Measurements from ENCODE around the gene RTL10. TPM values are rescaled to one million over a fixed set of nuclear protein-coding genes. Genes with fewer than 3 reads are reported as not detected.
"Not testable (repeated sequence)": the region's sequence is repeated elsewhere in the genome, so short reads cannot be mapped to it uniquely, and the experiment has no call there.

Gene RTL10
- total RNA-seq, 1 donor from 2014 or later = 9.4 TPM

DNA sequence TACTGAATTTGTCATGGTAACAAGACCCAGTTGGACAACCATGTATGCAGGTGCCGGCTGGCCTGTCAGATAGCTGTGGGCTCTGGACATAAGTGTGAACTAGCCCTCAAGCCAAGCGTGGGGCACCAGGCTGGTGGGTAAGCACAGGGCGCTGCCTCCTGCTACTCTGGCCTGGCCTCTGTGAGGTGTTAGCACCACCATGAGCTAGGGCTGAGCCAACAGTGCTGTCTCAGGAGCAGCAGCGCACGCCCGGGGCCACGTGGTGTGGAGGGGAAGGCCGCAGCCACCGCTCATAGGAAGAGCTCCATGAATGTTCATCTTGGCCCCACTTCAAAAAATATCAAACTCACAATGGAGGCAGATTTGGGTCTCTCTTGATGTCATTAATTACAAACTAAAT is 35.3 kb upstream of the RTL10 start:
- ATAC-seq (no peak), DNase-seq (ENCODE audit: low spot score) (no peak)

DNA sequence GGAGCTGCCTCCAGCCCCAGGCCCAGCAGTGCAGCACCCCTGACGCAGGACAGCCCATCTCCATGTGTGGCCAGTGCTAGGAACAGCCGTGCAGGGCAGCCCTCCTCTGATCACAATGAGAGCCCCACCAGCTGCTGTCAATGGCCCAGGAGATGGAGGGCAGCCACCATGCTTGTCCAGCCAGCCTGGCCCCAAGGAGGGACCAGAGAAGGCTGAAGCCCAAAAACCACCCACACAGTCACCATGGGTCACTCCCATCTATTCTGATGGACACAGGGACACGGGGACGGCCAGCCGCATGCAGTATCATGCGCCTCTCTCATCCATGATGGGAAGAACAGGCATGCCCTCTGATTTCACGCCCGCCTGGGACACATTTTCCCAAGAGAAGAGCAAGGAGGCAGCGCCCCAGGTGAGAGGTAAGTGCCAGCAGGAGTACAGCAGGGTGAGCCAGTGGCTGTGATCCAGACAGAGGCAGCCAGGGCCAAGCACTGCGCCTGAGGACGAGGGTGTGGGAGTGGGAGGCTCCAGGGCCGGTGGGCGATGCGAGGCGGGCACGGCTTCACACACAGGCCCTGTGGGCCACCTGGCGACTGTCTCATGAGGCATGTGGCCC is 33.6 kb upstream of the RTL10 start:
- no peak for ATAC-seq
- DNase-seq (ENCODE audit: low spot score) = no peak

DNA sequence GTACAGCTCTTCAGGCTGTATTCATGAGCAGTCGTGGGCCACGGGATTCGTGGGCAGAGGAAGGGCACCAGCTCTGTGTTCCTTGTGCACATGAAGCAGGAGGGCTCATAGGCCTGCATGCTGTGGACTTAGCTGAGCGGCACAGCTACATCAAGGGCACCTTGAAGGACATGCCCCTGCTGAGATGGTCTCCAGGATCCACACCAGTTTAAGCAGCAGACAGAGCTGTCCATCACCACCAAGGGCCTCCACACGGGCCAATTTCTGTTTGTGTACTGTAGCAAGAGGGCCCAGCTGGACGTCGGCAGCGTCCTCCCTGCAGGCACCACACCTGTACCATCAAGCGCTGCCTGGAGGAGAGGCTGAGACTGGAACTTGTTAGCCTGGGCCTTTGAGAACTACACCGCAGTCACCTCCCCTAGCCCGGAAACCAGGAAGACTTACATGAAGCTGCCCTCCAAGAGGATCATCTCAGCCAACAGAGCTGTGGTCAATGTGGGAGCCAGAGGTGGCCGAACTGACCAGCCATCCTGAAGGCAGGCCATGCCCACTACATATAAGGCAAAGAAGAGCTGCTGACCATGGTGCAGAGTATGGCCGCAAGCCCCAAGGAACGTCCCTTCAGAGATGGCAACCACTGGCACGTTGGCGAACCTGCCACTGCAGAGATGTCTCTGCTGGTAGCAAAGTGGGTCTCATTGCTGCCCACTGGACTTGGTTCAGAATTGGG is 32.7 kb upstream of the RTL10 start:
- ATAC-seq (no peak), DNase-seq (ENCODE audit: low spot score) (no peak)

DNA sequence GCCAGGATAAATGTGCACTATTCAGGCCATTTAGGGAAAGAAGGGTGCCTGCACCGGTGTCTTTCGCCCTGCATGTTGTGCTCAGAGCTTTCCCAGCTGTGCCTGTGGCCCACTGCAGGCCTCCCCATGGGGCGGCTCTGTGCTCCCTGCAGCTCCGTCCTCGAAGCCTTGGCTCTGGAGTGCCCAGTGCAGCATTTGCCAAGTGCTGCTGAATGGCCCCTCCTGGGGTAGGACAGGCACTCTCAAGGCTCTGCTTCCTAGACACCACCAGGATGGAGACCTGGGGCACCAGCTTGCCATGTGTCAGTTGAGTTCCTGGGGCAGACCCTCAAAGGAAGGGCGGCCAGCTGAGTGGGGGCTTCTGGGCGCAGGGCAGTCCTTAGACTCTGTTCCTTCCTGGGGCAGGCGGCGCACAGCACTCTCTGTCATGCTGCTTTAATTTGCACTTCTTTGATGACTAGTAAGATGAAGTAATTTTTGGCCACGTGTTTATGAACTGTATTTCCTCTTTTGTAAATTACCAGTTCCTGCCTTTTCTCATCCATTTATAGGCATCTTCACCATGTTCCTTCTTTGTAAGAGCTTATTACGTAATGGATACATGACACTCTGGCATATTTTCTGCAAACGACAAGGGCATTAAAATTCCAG is 32.1 kb upstream of the RTL10 start:
- ATAC-seq (peak; percentile 9), DNase-seq (ENCODE audit: low spot score) (no peak)

DNA sequence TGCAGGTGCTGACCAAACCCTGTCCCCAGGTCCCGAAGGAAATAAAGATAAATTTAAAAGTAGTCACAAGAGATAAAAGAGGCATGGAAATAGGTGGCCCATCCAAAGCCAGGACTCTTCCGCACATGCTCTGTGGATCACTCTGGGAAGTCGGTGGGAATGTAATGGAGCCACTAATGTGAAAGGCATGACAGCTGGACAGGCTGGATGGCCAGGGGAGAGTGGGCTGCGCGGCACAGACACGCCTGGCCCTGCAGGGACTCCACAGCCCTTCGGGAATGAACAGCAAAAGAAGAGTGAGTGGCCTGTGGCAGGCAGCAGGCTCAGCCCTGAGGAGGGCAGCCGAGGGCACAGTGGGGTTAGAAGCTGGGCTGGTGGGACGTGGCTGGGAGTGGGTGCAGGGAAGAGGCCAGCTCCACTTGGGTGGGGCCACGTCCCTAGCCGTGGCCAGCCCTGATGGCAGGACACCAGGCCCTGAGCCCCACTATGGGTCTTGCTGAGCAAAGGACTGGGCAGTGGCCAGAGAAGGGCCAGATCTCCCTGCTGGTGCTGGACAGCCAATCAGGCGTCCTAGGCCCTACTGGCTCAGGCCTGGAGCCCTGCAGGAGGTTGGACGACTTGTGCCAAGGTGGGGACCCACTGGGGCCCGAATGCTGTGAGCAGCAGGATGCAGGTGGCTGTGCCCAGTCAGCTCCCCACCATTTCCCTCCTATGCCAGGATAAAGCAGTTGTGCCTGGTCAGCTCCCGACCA is 31.3 kb upstream of the RTL10 start:
- no peak for ATAC-seq
- DNase-seq (ENCODE audit: low spot score) = no peak

DNA sequence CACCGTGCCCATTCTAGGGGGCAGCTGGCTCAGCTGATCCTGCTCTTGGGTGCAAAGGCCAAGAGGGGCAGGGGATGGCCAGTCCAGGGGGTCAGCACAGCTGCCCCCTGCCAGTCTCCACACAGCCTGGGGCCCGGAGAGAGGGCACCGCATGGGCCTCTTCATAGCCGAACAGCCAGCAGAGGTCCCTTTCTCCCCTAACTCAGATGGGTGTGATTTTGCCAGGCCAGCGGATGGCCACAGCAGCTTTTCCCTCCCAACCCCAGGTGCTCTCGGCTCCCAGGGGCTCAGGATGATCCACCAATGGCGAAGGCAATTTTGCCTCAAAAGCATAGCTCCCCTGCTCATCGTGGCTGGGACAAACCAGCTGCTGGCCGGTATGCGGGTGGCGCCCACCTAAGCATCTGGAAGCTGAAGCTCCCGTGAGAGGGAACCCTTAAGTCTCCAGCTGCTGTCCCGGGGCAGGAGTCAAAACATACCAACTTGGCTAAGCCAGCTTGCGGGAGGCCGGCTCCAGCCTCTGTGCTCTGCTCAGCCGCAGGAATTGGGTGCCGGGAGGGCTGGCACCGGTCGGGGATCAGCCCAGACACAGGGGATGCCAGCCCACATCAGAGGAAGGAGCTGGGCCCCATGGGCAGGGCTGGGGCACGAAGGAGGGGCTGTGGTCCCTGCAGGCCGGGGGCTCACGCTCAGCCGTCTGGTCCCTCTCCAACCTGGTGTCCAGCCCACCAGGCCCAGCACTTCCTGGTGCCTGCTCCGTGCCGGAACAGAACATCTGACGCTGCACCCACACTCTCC is 30.5 kb upstream of the RTL10 start:
- DNase-seq (ENCODE audit: low spot score) = no peak

DNA sequence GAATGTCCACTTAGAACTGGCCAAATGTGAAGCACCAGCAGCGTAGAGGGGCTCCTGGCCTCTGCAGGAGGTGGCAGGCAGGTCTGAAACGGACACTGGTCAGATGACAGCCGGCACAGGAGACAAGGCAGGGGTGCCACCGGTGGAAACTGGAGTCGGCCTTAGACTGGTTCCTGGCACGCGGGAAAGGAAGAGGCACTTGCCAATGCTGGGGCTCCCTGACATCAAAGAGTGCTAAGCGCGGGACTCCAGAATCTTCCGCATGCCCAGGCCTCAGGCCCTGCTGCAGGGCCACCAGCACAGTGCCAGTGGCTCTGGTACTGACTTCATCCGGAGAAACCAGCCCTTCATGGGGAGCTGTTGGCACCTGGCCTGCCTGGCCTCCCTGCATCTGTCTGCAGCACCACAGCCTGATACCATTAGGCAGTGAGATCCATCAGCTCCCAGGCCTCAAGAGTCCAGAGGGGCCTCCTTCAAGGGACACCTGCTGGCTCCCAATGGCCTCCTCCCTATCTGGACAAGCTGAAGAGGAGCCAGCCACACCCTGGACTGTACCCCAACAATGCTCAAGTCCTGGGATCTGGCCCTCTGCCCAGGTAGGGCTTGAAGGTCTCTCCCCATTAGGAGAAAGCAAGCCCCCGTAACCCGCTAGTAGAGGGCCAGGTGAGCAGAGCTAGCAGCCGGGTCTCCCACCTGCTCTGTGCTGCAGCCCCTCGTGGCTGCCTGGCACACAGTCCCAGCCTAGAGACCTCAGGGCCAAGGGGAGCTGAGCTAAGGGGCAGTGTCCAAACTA is 29.7 kb upstream of the RTL10 start:
- ATAC-seq = no peak
- DNase-seq (ENCODE audit: low spot score) = no peak

More for the DNA sequence above, 30.5 kb upstream of the RTL10 start:
- ATAC-seq = no peak

DNA sequence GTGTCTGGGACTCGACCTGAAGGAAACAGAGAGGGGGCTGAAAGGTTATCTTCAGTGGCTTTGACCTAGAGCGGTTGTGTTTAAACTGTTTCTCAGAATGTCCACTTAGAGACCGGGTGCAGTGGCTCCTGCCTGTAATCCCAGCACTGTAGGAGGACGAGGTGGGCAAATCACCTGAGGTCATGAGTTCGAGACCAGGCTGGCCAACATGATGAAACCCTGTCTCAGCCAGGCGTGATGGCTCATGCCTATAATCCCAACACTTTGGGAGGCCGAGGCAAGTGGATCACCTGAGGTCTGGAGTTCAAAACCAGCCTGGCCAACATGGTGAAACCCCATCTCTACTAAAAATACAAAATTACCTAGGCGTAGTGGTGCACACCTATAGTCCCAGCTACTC is 28.8 kb upstream of the RTL10 start:
- not testable (repeated sequence) for DNase-seq (ENCODE audit: low spot score); ATAC-seq

DNA sequence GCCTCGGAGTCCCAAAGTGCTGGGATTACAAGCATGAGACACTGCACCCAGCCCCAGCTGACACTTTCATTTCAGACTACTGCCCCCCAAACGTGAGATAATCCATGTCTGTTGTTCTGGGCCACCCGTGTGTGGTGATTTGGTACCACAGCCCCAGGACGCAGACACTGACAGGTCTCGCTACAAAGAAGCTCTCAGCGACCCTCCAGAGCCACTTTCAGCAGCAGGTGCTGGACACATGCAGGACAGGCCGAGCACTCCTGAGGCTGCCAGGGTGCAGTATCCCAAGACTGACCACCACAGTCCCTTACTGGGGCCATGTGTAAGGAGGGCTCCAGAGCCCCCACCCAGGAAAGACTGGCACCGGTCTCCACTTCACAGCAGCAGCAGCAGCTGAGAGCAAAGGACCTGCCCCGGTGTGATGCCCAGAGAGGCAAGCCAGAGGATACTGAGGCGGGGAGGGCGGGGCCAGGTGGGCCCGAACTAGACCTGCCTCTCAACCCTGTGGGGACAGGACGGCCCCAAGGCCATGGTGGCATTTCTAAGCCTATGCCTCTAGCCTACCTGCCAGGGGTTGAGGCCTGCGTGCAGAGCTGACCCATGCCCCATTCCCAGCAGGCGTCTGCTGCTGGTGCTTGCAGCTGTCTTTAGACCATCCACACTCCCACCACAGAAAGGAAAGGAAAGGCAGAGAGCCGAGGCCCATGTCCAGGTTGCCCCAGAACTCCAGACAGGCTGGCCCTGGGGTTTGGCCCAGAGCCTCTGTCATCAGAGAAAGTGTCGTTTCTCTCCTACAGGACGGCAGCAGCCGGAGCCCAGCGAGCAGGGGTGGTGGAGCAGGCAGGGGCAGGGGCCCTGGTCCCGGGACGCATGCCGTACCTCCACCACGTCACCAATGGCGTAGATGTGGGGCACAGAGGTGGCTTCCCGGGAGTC is 28.0 kb upstream of the RTL10 start:
- DNase-seq (ENCODE audit: low spot score) (peak; percentile 43), ATAC-seq (no peak)

DNA sequence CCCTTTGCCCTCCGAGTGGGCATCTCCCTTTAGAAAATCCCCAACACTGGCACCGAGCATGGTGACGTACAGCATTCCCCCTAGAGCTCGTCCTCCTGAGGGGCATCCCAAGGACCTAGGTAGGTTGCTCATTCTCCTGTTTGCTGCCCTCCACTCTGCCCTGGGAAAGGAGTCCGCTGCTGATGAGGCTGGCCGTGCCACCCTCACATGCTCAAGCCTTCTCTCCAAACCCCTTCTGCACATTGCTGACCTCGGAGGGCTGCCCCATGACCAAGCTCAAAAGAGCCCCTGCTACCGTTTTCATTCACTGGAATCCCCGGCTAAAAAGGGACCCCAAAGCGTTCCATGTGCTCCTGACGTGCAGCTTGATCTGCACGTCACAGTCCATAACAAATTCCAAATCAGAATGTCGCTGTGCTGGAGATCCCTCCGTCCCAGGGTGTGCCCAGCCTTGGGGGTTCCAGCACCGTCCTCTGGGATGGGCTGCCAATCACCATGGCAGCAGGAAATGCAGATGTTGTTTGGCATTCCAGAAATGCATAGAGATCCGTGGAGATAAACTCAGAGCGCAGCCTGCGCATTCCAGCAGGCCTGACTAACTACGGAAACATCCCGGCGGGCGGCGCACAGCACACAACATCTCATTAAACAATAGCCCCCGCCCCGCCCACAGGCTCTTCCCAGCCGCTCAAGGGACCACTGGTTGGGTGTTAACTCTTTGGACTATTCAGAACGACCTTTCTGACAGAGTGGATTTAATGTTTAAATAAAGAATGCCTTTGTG is 26.3 kb upstream of the RTL10 start:
- DNase-seq (ENCODE audit: low spot score) (peak; percentile 42), ATAC-seq (no peak)

DNA sequence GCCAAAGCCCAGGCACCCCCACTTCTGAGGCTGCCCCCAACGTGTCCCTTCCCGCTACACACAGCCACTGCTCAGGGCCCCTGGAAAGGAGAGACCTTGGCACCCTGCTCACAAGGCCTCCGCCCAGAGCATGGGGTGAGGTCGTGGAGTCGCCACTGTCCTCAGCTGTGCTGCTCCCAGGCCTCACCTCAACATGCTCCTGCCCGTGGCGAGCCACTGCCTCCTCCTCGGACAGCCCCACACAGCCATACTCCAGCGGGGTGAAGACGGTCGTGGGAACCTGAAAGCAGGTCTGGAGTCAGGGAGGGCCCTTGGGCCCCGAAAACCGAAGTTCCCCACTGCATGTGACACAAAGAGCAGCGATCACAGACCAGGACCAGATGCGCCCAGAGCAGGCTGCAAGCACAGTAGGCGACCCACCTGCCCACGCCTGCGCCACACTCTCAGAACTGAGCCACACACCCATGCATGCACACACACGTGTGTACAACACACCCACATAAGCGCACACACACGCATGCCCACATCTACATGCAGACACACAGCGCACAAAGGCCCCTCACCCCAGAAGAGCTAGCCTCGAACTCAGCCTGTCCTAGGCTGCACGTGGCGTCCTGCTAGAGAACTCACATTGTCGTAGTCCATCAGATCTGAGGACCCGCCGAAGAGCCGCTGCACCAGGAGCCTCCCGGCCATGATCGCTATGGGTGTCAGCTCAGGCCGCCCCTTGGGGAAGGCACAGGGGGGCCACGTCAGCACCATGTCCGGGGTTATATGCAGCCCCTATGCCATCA is 25.5 kb upstream of the RTL10 start:
- DNase-seq (ENCODE audit: low spot score) (peak; percentile 41), ATAC-seq (no peak)

DNA sequence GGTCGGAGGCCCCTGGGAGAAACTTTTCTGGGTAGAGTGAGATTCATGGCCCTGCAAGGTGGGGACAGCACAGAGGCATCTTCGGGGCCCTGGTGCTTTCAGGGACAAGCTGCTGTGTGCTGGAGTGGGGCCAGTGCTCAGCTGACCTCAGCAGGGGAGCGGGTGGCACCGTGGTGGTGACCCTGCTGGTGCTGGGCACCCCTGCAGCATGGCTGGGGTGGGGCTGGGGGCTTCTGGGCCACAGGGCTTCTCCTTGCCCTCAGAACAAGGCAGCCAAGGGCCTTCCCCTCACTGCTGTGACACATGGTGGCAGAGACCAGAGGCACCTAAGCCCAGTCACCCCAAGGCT is 24.9 kb upstream of the RTL10 start:
- DNase-seq (ENCODE audit: low spot score) (no peak), ATAC-seq (no peak)

DNA sequence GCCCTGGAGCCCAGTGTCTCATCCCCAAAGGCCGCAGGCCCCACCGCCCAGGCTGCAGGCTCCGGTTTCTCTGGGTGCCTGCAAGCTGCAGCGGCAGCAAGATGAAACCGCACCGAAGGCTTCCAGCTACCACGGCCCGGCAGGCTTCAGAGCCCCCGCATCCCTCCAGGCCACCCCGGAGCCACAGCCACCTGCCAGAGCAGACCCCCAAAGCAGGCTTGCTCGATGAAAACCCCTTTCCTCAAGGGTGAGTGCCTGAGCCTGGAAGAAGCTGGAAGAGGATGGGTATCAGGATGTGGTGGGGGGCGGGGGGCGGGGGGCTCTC is 24.5 kb upstream of the RTL10 start:
- ATAC-seq = no peak
- peak; percentile 33 for DNase-seq (ENCODE audit: low spot score)

DNA sequence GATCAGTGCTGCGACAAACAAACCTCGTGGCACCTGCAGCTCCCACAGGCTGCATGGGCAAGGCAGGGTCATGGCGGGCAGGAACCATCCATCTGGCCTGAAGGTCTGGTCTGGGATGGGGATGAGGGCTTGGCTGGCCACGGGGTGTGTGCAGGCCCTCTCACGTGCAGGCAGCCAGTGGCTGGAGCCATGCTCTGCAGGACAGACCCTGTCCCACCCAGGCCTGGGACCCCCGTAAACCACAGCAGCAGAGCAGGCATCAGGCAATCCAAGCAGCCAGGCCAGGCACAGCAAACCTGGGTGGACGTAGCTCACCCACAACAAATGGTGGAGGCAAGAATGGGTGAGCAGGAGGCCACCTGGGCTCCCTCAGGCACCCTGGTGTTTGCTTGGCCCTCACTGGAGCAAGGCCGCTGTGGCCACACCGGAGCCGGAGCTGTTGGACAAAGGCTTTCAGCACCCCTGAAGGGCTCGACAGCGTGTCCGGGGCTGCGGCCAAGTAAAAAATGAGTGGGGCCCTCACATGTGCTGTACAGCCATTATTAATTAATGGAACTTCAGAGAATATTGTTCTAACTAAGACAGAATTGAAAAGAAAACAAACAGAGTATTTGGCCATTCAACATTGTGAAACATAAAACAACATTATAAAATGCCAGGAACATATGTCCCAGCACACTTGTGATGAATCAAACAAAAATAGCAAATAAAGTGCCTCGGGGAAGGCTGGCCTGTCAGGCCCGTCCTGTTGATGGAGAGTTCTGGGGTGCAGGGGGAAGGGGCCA is 24.0 kb upstream of the RTL10 start:
- DNase-seq (ENCODE audit: low spot score) (peak; percentile 40), ATAC-seq (no peak)

DNA sequence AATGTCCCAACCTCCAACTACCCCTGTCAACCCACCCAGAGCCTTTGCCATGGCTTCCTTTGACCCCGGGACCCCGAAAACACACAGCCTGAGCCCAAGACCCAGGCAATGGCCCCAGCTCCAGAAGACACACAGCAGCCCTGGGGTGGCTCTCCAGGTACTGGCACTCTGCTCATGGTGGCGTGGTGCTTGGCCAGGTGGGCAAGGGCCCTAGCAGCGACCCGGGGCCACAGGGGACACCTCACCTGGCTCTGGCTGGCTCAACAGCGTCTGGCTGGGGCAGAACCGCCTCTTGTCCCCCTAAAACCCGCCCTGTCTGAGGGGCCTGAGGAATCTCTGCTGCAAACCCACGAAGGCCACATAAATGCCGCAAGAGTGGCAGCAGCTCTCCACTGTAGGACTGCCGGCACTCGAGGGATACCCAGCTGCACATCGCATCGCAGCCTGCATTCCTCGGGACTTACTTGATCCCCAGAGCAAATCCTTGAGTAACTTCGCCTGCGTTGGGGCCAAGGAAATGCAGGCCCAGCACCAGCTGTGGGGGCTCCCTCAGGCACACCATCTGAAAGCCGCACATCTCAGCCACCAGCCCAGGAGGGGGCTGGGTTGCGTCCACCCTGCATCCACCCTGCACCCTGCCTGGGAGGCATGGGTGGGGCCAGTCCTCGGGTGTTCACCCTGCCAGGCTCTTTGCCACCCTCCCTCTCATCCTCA is 23.1 kb upstream of the RTL10 start:
- DNase-seq (ENCODE audit: low spot score) (peak; percentile 42), ATAC-seq (no peak)
